Measurements from ENCODE around the gene HECTD2.
"Not testable (repeated sequence)": the region's sequence is repeated elsewhere in the genome, so short reads cannot be mapped to it uniquely, and the experiment has no call there.

Gene HECTD2

GRCh38 chr10:91389636-91390512 is 20.3 kb upstream of the HECTD2 start:
- no peak overlapping the region for H3K4me3 ChIP-seq (ENCODE audit: control insufficient read depth, low read depth, low read length)
- no peak for DNase-seq (ENCODE audit: low read depth)
- peak; percentile 47 for TF ChIP-seq CTCF (IDR thresholded peaks at IDR 0.05; ENCODE audit: control insufficient read depth, insufficient read depth, low read depth, low read length, missing control alignments)

- not testable (repeated sequence) for H3K4me3 ChIP-seq (ENCODE audit: control insufficient read depth, low read depth, low read length); DNase-seq (ENCODE audit: low read depth)
Observed at GRCh38 chr10:91390513-91390825, 19.7 kb upstream of the HECTD2 start.

- no peak for DNase-seq (ENCODE audit: low read depth)
- TF ChIP-seq CTCF (IDR thresholded peaks at IDR 0.05; ENCODE audit: control insufficient read depth, insufficient read depth, low read depth, low read length, missing control alignments), result no peak
- H3K4me3 ChIP-seq (ENCODE audit: control insufficient read depth, low read depth, low read length), result no peak overlapping the region
Observed at GRCh38 chr10:91391920-91392319, 18.2 kb upstream of the HECTD2 start.

GRCh38 chr10:91406322-91406721 is 3.8 kb upstream of the HECTD2 start:
- DNase-seq (ENCODE audit: low read depth), result no peak
- TF ChIP-seq CTCF (IDR thresholded peaks at IDR 0.05; ENCODE audit: control insufficient read depth, insufficient read depth, low read depth, low read length, missing control alignments), result no peak
- no peak overlapping the region for H3K4me3 ChIP-seq (ENCODE audit: control insufficient read depth, low read depth, low read length)

GRCh38 chr10:91409069-91409868 is 875 bp upstream of the HECTD2 start:
- peak overlapping the region; percentile 82 for H3K4me3 ChIP-seq (ENCODE audit: control insufficient read depth, low read depth, low read length)
- no peak for TF ChIP-seq CTCF (IDR thresholded peaks at IDR 0.05; ENCODE audit: control insufficient read depth, insufficient read depth, low read depth, low read length, missing control alignments)
- DNase-seq (ENCODE audit: low read depth), result peak; percentile 51

- TF ChIP-seq CTCF (IDR thresholded peaks at IDR 0.05; ENCODE audit: control insufficient read depth, insufficient read depth, low read depth, low read length, missing control alignments), result no peak
- peak overlapping the region; percentile 81 for H3K4me3 ChIP-seq (ENCODE audit: control insufficient read depth, low read depth, low read length)
- no peak for DNase-seq (ENCODE audit: low read depth)
Observed at GRCh38 chr10:91410638-91411371, 661 bp downstream of the HECTD2 start.

Data from AG09309 (cell line).